ENCODE measurements around the gene NCBP1.
"Not testable (repeated sequence)": the region's sequence is repeated elsewhere in the genome, so short reads cannot be mapped to it uniquely, and the experiment has no call there.

NCBP1 gene

DNA sequence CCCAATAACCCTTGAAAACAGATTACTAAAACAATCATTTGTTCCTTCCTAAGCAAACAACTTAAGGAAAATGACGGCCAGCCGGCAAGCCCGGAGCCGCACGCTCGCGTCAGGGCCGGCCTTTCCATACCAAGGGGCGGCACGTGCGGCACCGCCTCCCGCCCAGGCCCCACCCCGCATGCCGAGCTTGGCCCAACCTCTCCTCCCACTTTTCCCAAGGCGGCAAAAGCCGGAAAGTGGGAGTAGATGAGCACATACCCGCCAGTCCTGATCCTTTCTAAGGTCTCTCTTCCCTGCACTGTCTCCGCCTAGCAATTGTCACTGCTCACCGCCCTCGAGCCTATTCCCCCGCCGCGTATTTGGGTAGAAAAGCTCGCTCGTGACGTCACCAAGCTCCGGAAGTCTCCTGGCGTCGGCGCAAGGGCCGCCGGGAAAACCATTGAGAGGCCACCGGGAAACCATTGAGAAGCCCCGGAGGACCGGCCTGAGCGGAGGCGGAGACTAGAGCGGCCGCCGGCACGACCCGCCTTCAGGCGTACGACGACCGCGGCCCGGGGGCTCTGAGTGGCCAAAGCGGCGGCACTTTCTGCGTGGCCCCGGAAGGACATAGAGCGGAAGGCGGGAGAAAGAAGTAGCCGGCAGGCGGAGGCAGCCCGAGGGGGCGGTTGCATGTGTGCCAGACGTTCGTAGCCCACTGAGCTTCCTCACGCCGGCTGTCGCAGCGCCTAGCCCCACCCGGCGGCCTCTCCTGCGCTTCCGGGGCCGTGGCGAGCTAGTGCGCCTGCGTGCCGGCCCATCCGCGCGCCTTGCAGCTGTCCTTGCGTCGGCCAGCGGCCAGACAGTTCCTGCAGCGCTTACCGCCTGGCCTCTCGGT is at the start of gene NCBP1, which contains the start of gene TSTD2:
TSS of gene NCBP1 (plus strand) at position 837 of the 874 bp plus-strand sequence. CDS start 61 bp downstream, outside the sequence.
TSS of gene TSTD2 (minus strand) at position 384 of the 874 bp plus-strand sequence. CDS start 5,806 bp downstream, outside the sequence.
- in situ Hi-C loops (cut with HindIII; ENCODE audit: low sequenced_read_pairs) = no loop called here

DNA sequence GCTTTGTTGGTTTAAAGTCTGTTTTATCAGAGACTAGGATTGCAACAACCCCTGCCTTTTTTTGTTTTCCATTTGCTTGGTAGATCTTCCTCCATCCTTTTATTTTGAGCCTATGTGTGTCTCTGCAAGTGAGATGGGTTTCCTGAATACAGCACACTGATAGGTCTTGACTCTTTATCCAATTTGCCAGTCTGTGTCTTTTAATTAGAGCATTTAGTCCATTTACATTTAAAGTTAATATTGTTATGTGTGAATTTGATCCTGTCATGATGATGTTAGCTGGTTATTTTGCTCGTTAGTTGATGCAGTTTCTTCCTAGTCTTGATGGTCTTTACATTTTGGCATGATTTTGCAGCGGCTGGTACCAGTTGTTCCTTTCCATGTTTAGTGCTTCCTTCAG is 48.8 kb upstream of the NCBP1 start:
- in situ Hi-C loops (cut with HindIII; ENCODE audit: low sequenced_read_pairs) = not testable (repeated sequence)

GRCh38 chr9:97586909-97587308 is 46.7 kb upstream of the NCBP1 start:
- in situ Hi-C loops (cut with HindIII; ENCODE audit: low sequenced_read_pairs) = not testable (repeated sequence)

- in situ Hi-C loops (cut with HindIII; ENCODE audit: low sequenced_read_pairs) = no loop called here
These were observed 42.1 kb upstream of the NCBP1 start for GRCh38 chr9:97591535-97591934.

GRCh38 chr9:97592126-97592525 is 41.5 kb upstream of the NCBP1 start:
- in situ Hi-C loops (cut with HindIII; ENCODE audit: low sequenced_read_pairs) = no loop called here

- in situ Hi-C loops (cut with HindIII; ENCODE audit: low sequenced_read_pairs) = no loop called here
These were observed 39.7 kb upstream of the NCBP1 start for GRCh38 chr9:97593960-97594359.

GRCh38 chr9:97594381-97594921 is 39.2 kb upstream of the NCBP1 start:
- in situ Hi-C loops (cut with HindIII; ENCODE audit: low sequenced_read_pairs) = no loop called here

- in situ Hi-C loops (cut with HindIII; ENCODE audit: low sequenced_read_pairs) = no loop called here
These were observed 36.7 kb upstream of the NCBP1 start for GRCh38 chr9:97596906-97597305.

- in situ Hi-C loops (cut with HindIII; ENCODE audit: low sequenced_read_pairs) = no loop called here
These were observed 34.9 kb upstream of the NCBP1 start for GRCh38 chr9:97598461-97599288.

DNA sequence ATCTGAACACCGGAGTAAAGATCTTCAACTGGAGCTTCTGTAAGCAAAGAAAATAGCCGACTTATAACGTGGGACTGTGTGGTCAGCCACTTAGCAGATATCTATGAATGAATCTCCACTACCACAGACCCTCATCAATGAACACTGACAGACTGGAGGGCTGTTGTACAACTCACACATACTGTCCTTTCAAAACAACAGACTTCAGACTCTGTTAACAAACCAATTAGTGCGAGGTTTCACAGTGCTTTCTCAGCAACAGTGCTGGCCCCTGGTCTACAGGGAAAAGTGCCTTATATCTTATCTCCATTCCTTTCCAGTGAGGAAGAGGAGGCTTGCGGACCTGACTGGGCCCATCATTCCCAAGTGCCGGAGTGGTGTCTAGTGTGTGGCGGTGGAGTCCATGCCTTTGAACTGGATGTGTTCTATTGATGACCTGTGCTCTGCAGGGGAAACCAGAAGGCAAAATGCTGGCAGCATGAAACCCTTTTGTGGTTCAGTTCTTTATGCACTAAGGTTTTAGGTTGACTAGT is 34.2 kb upstream of the NCBP1 start:
- in situ Hi-C loops (cut with HindIII; ENCODE audit: low sequenced_read_pairs) = no loop called here

DNA sequence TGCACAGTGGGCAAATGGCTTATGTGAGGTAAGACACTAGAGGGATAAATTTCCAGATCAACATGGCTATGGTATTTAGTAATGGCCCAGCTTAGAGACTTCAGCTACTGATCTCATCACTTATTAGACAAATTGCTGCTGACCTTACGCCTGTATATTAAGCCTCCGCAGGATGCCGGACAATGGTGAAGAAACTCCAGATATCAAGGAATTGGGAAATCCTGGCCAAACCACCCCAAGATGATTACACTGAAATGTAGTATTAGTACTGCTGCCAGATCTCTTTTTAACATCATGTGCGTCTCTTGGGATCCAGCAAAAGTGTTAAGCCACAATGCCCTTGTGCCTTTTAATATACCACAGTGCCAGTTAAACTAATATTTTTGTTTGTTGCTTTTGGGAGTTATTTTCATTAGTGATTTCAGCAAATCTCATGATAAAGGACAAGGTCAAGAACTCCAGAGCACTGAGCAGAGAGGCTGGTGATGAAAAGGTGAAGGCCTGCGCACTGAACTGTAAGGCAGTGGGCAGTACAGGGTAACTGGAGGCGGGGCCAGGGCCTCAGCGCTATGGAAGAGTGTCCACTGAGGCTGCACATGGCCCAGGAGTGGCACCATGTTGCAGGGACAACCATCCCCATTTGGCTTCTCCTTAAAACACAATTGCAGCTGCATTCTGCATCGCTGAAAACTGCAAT is 32.9 kb upstream of the NCBP1 start:
- in situ Hi-C loops (cut with HindIII; ENCODE audit: low sequenced_read_pairs) = loop anchor here (25.0 kb wide), 1 partner anchor 738 kb away; the partner anchor contains the start of gene ZNF782

GRCh38 chr9:97601228-97601898 is 32.3 kb upstream of the NCBP1 start:
- in situ Hi-C loops (cut with HindIII; ENCODE audit: low sequenced_read_pairs) = loop anchor here (25.0 kb wide), 1 partner anchor 739 kb away; the partner anchor contains the start of gene ZNF782

DNA sequence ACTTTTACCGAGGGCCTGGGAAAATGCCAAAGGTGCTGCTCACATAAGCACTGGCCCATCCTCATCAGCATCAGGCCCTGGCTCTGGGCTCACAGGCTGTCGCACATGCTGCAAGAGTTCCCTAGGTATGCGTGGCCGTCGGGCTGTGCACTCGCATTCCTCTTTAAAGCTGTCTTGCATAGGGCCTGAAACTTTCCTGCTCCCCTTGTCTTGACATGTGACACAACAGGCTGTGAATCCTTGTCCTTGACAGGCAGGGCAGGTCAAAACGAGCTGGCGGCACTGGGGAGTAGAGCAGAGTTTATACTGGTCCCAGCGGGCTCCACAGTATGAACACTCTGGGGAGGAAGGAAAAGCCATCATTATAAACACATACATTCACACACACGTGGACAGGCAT is 31.2 kb upstream of the NCBP1 start:
- in situ Hi-C loops (cut with HindIII; ENCODE audit: low sequenced_read_pairs) = loop anchor here (25.0 kb wide), 1 partner anchor 740 kb away; the partner anchor contains the start of gene ZNF782

DNA sequence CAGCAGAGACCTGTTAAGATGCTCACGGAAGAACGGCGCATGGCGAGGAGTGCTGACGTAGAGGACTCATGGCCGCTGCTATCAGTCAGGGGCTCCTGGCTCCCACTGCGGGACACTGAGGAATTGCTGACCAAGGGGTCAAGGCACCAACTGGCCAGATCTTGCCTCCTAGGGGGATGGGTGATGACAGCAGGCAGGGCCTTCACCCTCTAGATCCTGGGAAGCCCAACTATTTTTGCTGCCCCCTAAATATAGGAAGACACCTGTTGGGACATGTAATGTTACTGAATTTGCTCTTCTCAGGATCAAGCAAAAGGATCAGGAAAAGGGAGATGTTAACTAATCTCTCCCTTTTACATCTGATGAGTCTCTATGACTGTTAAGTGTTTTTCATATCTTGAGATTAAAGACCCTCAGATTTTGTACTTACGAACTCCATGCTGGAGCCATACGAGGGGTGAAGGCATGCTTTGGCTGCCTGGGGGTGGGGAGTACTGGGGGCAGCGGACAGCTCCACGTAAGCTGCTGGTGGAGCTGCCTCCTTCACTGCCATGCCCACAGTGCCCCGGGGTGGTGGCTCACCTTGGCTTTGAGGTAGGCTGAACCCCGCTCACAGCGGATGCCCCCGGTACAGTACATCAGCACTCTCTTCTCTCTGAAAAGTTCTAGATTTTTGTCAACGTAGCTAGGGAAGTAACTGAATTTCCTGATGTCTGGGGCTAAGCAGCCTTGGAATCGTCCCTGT is 28.5 kb upstream of the NCBP1 start:
- in situ Hi-C loops (cut with HindIII; ENCODE audit: low sequenced_read_pairs) = loop anchor here (25.0 kb wide), 1 partner anchor 743 kb away; the partner anchor contains the start of gene ZNF782

DNA sequence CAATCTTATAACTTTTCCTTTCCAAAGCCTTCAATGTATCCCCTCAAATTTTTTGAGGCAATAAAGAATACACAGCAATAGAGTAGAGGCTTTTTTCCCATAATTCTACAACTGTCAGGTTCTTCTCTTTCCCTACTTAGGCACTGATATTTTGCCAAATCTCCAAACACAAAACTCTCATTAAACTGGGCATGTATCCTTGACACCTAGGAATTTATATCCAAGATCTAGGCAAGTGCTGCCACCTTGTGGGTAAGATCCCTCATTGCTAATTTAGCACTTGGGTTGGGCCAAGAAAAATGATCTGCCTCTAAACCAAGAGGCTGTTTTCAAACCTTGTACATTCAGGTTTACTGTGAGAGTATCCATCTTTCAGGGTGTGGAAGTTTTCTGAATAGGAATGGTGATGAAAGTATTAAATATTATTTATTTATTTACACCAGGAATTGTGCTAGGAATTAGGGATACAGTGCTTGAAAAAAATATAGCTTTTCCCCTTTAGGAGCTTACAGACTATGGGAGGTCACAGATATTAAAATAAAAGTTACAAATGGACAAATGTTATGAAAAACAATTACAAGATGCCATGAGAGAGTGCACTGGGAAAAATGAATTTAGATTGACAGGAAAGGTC is 18.1 kb upstream of the NCBP1 start:
- in situ Hi-C loops (cut with HindIII; ENCODE audit: low sequenced_read_pairs) = loop anchor here (10.0 to 25.0 kb wide), 2 partner anchors 151 to 753 kb away; partner anchors contain the start of gene ZNF782

GRCh38 chr9:97617939-97618416 is 15.6 kb upstream of the NCBP1 start:
- in situ Hi-C loops (cut with HindIII; ENCODE audit: low sequenced_read_pairs) = loop anchor here (10.0 to 25.0 kb wide), 2 partner anchors 153 to 756 kb away; partner anchors contain the start of gene ZNF782

- in situ Hi-C loops (cut with HindIII; ENCODE audit: low sequenced_read_pairs) = loop anchor here (25.0 kb wide), 1 partner anchor 758 kb away; the partner anchor contains the start of gene ZNF782
These were observed 13.6 kb upstream of the NCBP1 start for GRCh38 chr9:97620063-97620462.

GRCh38 chr9:97622483-97622882 is 11.1 kb upstream of the NCBP1 start:
- in situ Hi-C loops (cut with HindIII; ENCODE audit: low sequenced_read_pairs) = loop anchor here (25.0 kb wide), 1 partner anchor 760 kb away; the partner anchor contains the start of gene ZNF782

All from DLD1 (cell line).